GM12878 (cell line): ENCODE data around the gene HIRA. TPM values are rescaled to one million over a fixed set of nuclear protein-coding genes. Genes with fewer than 3 reads are reported as not detected.

ENCODE experiments used
- ATAC-seq: fragments of 200-7000 bp; cut with Tn5 transposase; 3 replicates; pipeline ENCODE4 v1.9.1; 2020; ENCODE audit warnings: mild to moderate bottlenecking, moderate library complexity
- BruUV-seq: library from RNA; stranded (reverse); fragments of 400-500 nt; replicated peaks from 2 replicates; lab custom pipeline; 2021; lab: Mats Ljungman, UMichigan
- CTCF ChIA-PET: fragments of 300-600 bp; sonication (Branson Sonifier 250); formaldehyde crosslinking; extraction: SDS; loops from one replicate; lab custom pipeline; 2021; ENCODE audit warnings: inconsistent platforms; lab: Yijun Ruan, JAX
- POLR2A ChIA-PET: fragments of 350-600 bp; formaldehyde crosslinking; extraction: SDS; loops from one replicate; lab custom pipeline; 2021; ENCODE audit warnings: inconsistent platforms; lab: Charles Lee
- RAD21 ChIA-PET: fragments of 300-600 bp; sonication (Branson Sonifier 250); formaldehyde crosslinking; loops from one replicate; lab custom pipeline; 2023; ENCODE audit warnings: antibody characterized with exemption; ENCODE audit not compliant: unreplicated experiment; lab: Charles Lee
- SMC1A ChIA-PET: fragments of 300-600 bp; sonication (Branson Sonifier 250); formaldehyde crosslinking; loops from one replicate; lab custom pipeline; 2023; ENCODE audit not compliant: unreplicated experiment, uncharacterized antibody; lab: Charles Lee
- DNase-seq: peaks from one replicate; pipeline ENCODE4 v3.0.0-alpha.2; 2011; ENCODE audit warnings: low read depth, low spot score
- FAIRE-seq: peaks from 3 replicates; lab custom pipeline; 2011; peaks lifted over from hg19 to GRCh38; lab: Jason Lieb, UNC
- H2AFZ ChIP-seq: 2 replicates; pipeline ENCODE4 v1.6.0; 2011; ENCODE audit warnings: low read depth, low read length, control low read depth; ENCODE audit not compliant: control insufficient read depth
- H3K27ac ChIP-seq: 2 replicates; pipeline ENCODE4 v1.5.1; 2011; ENCODE audit warnings: control low read depth; ENCODE audit not compliant: control insufficient read depth, insufficient read depth
- H3K27me3 ChIP-seq, 2 experiments: replicated peaks in 1 of 2; 2 replicates each; pipeline versions ENCODE4 v1.6.0 to v1.6.1; 2011; ENCODE audit warnings: low read length in 1 of 2; ENCODE audit not compliant: control insufficient read depth in 2 of 2, insufficient read depth in 2 of 2
- H3K36me3 ChIP-seq, 2 experiments: 2 replicates each; pipeline ENCODE4 v1.5.1; 2011; ENCODE audit warnings: low read length in 1 of 2; ENCODE audit not compliant: control insufficient read depth in 2 of 2, insufficient read depth in 2 of 2
- H3K4me1 ChIP-seq: 2 replicates; pipeline ENCODE4 v1.6.1; 2011; ENCODE audit warnings: mild to moderate bottlenecking, low read length, moderate library complexity, mixed read lengths; ENCODE audit not compliant: control insufficient read depth, insufficient read depth
- H3K4me2 ChIP-seq: 2 replicates; pipeline ENCODE4 v1.6.0; 2011; ENCODE audit warnings: control low read depth; ENCODE audit not compliant: control insufficient read depth, insufficient read depth
- H3K4me3 ChIP-seq: fragments of 200-600 bp; sonication (generic); 2 replicates; pipeline ENCODE4 v1.5.1; 2016
- H3K79me2 ChIP-seq: 2 replicates; pipeline ENCODE4 v1.6.0; 2011; ENCODE audit warnings: low read length; ENCODE audit not compliant: control insufficient read depth, insufficient read depth
- H3K9ac ChIP-seq: 2 replicates; pipeline ENCODE4 v1.8.0; 2011; ENCODE audit warnings: low read length, control low read depth, mixed read lengths; ENCODE audit not compliant: control insufficient read depth, insufficient read depth
- H3K9me3 ChIP-seq: replicated peaks from 3 replicates; pipeline ENCODE4 v1.5.1; 2011; ENCODE audit warnings: mild to moderate bottlenecking, low read length; ENCODE audit not compliant: control insufficient read depth, insufficient read depth
- H4K20me1 ChIP-seq: 2 replicates; pipeline ENCODE4 v1.6.0; 2011; ENCODE audit not compliant: control insufficient read depth, insufficient read depth
- ASH2L ChIP-seq: fragments of 300-600, 200-600 bp; sonication (generic); IDR thresholded peaks from 2 replicates; pipeline ENCODE4 v1.6.1; 2017; ENCODE audit warnings: low read depth, mild to moderate bottlenecking, borderline replicate concordance
- CHD1 ChIP-seq: IDR thresholded peaks from 2 replicates; pipeline ENCODE4 v1.6.1; 2012; ENCODE audit warnings: low read depth, low read length, improper control_type of control experiment
- GATAD2B ChIP-seq: fragments of 450-650 bp; conservative IDR thresholded peaks from 2 replicates; pipeline ENCODE4 v1.6.1; 2017; ENCODE audit warnings: low read depth, mild to moderate bottlenecking, moderate library complexity
- HDGF ChIP-seq: fragments of 450-650 bp; IDR thresholded peaks from 2 replicates; pipeline ENCODE4 v1.6.1; 2016; ENCODE audit warnings: antibody characterized with exemption
- MEF2B ChIP-seq: fragments of 450-650 bp; IDR thresholded peaks from 2 replicates; pipeline ENCODE4 v1.6.1; 2018; ENCODE audit warnings: mild to moderate bottlenecking, moderate library complexity; ENCODE audit not compliant: partially characterized antibody, poor library complexity, severe bottlenecking
- NBN ChIP-seq: fragments of 450-650 bp; IDR thresholded peaks from 2 replicates; pipeline ENCODE4 v1.6.1; 2016
- POLR2AphosphoS5 ChIP-seq: IDR thresholded peaks from 2 replicates; pipeline ENCODE4 v1.6.1; 2011; ENCODE audit warnings: mild to moderate bottlenecking, low read length, inconsistent platforms
- RUNX3 ChIP-seq: IDR thresholded peaks from 2 replicates; pipeline ENCODE4 v1.6.1; 2012; ENCODE audit warnings: low read length, inconsistent platforms
- SMARCA5 ChIP-seq: fragments of 450-650 bp; IDR thresholded peaks from 2 replicates; pipeline ENCODE4 v1.6.1; 2017; ENCODE audit warnings: mild to moderate bottlenecking
- WGBS: methylation state at CpG from one replicate; pipeline ENCODE4 v1.1.6; 2016; ENCODE audit warnings: low lambda C conversion rate; ENCODE audit not compliant: insufficient replicate concordance, insufficient coverage; ENCODE audit errors: missing lambda C conversion rate; 5-methylcytosine and 5-hydroxymethylcytosine counted together
- in situ Hi-C: fragments of 300-500 bp; cut with MboI; formaldehyde crosslinking; loops from 9 replicates; pipeline ENCODE4 v1.14.3; 2018; ENCODE audit warnings: mixed read lengths
- intact Hi-C: fragments of 100-400 bp; cut with micrococcal nuclease; formaldehyde crosslinking; loops from one replicate; pipeline ENCODE4 v1.14.2; 2022; ENCODE audit not compliant: unreplicated experiment
- polyA plus RNA-seq, 11 experiments: library from polyadenylated mRNA; depleted of rRNA in 4 of 11; unstranded in 6 of 11; stranded (reverse) in 5 of 11; fragments of >200 nt; fragmentation: Nextera tagmentation in 4 of 11; fragmentation: Illumina TruSeq in 1 of 11; extraction: Ambion mirVana in 4 of 11; extraction: Trizol in 1 of 11; gene quantifications; 1 replicate in 1 of 11; 2 replicates in 10 of 11; pipeline versions ENCODE4 v1.2.1 to v1.2.3, GENCODE V29; 2011 to 2016; ENCODE audit warnings: inconsistent platforms in 2 of 11, missing spikeins in 2 of 11, low read depth in 1 of 11
- total RNA-seq, 4 experiments: library from RNA; depleted of rRNA in 3 of 4; stranded (reverse); fragments of >200 nt in 3 of 4; fragmentation: Illumina TruSeq in 1 of 4; extraction: Trizol in 1 of 4; gene quantifications; 2 replicates each; pipeline versions ENCODE4 v1.2.1 to v1.2.3, GENCODE V29; 2013 to 2021
- TF ChIP-seq, protein P1 (sequence below): IDR thresholded peaks from 2 replicates; pipeline ENCODE4 v1.6.1; 2012; ENCODE audit warnings: low read depth, low read length, improper control_type of control experiment
- TF ChIP-seq, protein P2 (sequence below): fragments of 150-350 bp; IDR thresholded peaks from 2 replicates; pipeline ENCODE4 v1.6.1; 2016; ENCODE audit warnings: low read depth, low read length
- TF ChIP-seq, protein P3 (sequence below): fragments of 450-650 bp; IDR thresholded peaks from 2 replicates; pipeline ENCODE4 v1.6.1; 2016; ENCODE audit warnings: mild to moderate bottlenecking

The HIRA gene
- total and polyA plus RNA-seq, 10 of the 15 experiments (the other 5 are each of a cell fraction or from before 2014, with no cell fraction given) = 0.34 to 32.7 (median 14.5) TPM

DNA sequence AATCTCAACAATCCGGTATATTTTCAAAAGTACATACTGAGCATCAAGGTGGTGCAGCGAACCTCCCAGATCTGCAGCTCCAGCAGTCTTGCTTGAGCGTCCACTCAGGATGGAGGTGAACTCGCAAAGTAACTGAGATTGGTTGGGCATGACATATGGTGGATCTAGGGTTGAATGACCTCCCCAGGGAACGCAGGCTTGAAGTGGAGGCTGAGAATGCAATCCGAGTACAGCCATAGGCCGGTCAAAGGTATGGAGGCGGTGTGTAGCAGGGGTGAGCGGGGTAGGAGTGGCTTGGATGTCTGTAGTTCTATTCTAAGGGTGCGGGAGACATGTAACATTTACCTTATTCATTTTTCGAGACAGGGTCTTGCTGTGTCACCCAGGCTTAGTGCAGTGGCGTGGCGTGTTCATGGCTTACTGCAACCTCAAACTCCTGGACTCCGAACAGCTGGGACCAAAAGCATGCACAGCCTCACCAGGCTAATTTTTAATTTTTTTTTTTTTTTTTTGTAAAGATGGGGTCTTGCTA lies 16.6 kb upstream of the HIRA start:
- 3% methylated on average over 14 of the region's 14 CpGs for WGBS
- Histone ChIP-seq H3K4me1 (peaks cover 17% of the 10 kb centered on the region), H3K27ac (peak overlapping the region; percentile 85), H3K4me2 (peak overlapping the region; percentile 95), H4K20me1 (no peaks in the 10 kb centered on the region), H3K4me3 (peak overlapping the region; percentile 95), H3K36me3 (peaks cover 8 to 26% of the 10 kb centered on the region in 2 experiments; a peak in 3 of 4 replicates), H3K79me2 (peaks cover 28% of the 10 kb centered on the region), H3K9ac (peak overlapping the region; percentile 82), H2AFZ (peak overlapping the region; percentile 94), H3K27me3 (no peaks in the 10 kb centered on the region), H3K9me3 (no peaks in the 10 kb centered on the region)
- TF ChIP-seq, protein P1, sequence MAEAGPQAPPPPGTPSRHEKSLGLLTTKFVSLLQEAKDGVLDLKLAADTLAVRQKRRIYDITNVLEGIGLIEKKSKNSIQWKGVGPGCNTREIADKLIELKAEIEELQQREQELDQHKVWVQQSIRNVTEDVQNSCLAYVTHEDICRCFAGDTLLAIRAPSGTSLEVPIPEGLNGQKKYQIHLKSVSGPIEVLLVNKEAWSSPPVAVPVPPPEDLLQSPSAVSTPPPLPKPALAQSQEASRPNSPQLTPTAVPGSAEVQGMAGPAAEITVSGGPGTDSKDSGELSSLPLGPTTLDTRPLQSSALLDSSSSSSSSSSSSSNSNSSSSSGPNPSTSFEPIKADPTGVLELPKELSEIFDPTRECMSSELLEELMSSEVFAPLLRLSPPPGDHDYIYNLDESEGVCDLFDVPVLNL = peak; percentile 14; the same call in 1 of the 2 replicates
- TF ChIP-seq SMARCA5 (peak; percentile 11; the same call in 1 of the 2 replicates), GATAD2B (no peak), HDGF (0 out of 2 replicates have a peak, but pooled peaks have one; percentile 34), MEF2B (peak; percentile 85), CHD1 (0 out of 2 replicates have a peak, but pooled peaks have one; percentile 68), RUNX3 (0 out of 2 replicates have a peak, but pooled peaks have one; percentile 11), ASH2L (no peak), POLR2AphosphoS5 (peak; percentile 59; the same call in 1 of the 2 replicates), NBN (0 out of 2 replicates have a peak, but pooled peaks have one; percentile 40)
- TF ChIP-seq, protein P2, sequence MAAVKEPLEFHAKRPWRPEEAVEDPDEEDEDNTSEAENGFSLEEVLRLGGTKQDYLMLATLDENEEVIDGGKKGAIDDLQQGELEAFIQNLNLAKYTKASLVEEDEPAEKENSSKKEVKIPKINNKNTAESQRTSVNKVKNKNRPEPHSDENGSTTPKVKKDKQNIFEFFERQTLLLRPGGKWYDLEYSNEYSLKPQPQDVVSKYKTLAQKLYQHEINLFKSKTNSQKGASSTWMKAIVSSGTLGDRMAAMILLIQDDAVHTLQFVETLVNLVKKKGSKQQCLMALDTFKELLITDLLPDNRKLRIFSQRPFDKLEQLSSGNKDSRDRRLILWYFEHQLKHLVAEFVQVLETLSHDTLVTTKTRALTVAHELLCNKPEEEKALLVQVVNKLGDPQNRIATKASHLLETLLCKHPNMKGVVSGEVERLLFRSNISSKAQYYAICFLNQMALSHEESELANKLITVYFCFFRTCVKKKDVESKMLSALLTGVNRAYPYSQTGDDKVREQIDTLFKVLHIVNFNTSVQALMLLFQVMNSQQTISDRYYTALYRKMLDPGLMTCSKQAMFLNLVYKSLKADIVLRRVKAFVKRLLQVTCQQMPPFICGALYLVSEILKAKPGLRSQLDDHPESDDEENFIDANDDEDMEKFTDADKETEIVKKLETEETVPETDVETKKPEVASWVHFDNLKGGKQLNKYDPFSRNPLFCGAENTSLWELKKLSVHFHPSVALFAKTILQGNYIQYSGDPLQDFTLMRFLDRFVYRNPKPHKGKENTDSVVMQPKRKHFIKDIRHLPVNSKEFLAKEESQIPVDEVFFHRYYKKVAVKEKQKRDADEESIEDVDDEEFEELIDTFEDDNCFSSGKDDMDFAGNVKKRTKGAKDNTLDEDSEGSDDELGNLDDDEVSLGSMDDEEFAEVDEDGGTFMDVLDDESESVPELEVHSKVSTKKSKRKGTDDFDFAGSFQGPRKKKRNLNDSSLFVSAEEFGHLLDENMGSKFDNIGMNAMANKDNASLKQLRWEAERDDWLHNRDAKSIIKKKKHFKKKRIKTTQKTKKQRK = no peak
- TF ChIP-seq, protein P3, sequence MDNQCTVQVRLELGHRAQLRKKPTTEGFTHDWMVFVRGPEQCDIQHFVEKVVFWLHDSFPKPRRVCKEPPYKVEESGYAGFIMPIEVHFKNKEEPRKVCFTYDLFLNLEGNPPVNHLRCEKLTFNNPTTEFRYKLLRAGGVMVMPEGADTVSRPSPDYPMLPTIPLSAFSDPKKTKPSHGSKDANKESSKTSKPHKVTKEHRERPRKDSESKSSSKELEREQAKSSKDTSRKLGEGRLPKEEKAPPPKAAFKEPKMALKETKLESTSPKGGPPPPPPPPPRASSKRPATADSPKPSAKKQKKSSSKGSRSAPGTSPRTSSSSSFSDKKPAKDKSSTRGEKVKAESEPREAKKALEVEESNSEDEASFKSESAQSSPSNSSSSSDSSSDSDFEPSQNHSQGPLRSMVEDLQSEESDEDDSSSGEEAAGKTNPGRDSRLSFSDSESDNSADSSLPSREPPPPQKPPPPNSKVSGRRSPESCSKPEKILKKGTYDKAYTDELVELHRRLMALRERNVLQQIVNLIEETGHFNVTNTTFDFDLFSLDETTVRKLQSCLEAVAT = 0 out of 2 replicates have a peak, but pooled peaks have one; percentile 38
- SMC1A ChIA-PET = interaction anchor here (1.3 kb wide), 1 partner anchor 29 kb away, joined by 6 read pairs; no protein-coding TSS in a partner anchor
- POLR2A ChIA-PET = interaction anchor here (0.6 to 1.8 kb wide), 4 partner anchors 16 to 84 kb away, joined by 3 to 5 read pairs (median 4); partner anchors contain the start of genes CDC45 and MRPL40
- RAD21 ChIA-PET = interaction anchor here (1.1 to 1.7 kb wide), 3 partner anchors 16 to 270 kb away, joined by 4 read pairs; partner anchors contain the start of genes HIRA, MRPL40 and SLC25A1
- CTCF ChIA-PET = interaction anchor here (2.5 kb wide), 1 partner anchor 14 kb away, joined by 9 read pairs; no protein-coding TSS in a partner anchor
- ATAC-seq (peak; percentile 82), FAIRE-seq (peak; percentile 44), DNase-seq (no peak)
- in situ Hi-C loops (loop anchor here (25.0 kb wide), 1 partner anchor 1811 kb away; the partner anchor contains the start of genes ATP6V1E1 and BCL2L13), intact Hi-C loops (loop anchor here (2.0 to 5.0 kb wide), 2 partner anchors 31 to 271 kb away; partner anchors contain the start of genes CDC45, SLC25A1 and UFD1)
- BruUV-seq = TSS peak; percentile 88
